ENCODE data around the gene VPS45.
A peak's percentile ranks its signal among the peaks of the same experiment; 100 is the strongest.

Gene VPS45

DNA sequence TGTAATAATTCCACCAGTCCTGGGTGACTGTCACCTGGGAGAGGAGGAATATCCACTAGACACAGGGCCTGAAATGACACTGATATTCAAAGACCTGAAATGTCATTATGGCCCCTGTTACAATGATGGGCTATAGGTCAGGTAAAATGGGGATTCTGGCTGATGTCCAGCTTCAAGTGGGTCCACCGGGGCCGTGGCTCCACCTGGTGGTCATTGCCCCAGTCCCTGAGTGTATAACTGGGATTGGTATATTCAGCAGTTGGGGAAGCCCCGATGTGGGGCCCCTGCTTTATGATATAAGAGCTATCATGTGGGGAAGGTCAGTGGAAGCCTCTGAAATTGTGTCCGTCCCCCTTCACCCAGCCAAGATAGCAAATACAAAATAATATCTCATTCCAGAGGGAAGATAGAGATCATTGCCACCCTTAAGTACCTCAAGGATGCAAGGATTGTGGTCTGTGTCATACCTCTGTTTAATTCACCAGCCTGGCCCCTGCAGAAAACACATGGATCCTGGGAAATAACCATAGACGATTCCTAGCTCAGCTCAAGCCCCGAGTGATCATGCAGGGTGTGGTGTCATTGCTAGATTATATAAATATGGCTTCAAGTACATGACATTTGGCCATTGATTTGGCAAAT lies 101.5 kb downstream of the VPS45 start:
- Histone ChIP-seq H3K9ac (ENCODE audit: insufficient read length) (no peak overlapping the region), H3K4me3 (no peak overlapping the region), H3K36me3 (ENCODE audit: insufficient read depth, low read length) (no peaks in the 10 kb centered on the region), H3K9me3 (ENCODE audit: low read depth, low read length) (no peaks in the 10 kb centered on the region), H3K27ac (no peak overlapping the region)
- TF ChIP-seq FOXP2 (optimal IDR thresholded peaks at IDR 0.05; ENCODE audit: control extremely low read depth, extremely low read length, insufficient read depth) = no peak
- no peak for TF ChIP-seq EZH2 (IDR thresholded peaks at IDR 0.05)
- no peak for TF ChIP-seq POLR2AphosphoS5 (IDR thresholded peaks at IDR 0.05; ENCODE audit: borderline replicate concordance, low read depth, low read length)
- no peak for DNase-seq (ENCODE audit: low read depth, low spot score)

DNA sequence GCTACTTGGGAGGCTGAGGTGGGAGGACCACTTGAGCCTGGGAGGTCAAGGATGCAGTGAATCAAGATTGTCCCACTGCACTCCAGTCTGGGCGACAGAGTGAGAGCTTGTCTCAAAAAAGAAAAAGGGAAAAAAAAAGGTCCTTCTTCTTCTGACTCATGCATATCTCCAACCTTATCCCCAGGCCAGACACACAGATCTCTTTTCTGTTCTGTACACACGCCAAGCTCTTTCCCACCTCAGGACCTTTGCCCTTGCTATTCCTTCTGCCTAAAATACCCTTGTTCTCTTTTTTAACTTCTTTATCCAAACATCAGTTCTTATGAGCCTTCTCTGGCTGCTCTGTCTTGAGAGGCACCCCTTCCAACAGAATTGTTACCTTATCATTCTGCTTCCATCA lies 104.2 kb downstream of the VPS45 start:
- no peak for DNase-seq (ENCODE audit: low read depth, low spot score)
- H3K9ac ChIP-seq (ENCODE audit: insufficient read length) = no peak overlapping the region
- no peaks in the 10 kb centered on the region for H3K36me3 ChIP-seq (ENCODE audit: insufficient read depth, low read length)
- no peak for TF ChIP-seq FOXP2 (optimal IDR thresholded peaks at IDR 0.05; ENCODE audit: control extremely low read depth, extremely low read length, insufficient read depth)
- TF ChIP-seq POLR2AphosphoS5 (IDR thresholded peaks at IDR 0.05; ENCODE audit: borderline replicate concordance, low read depth, low read length) = no peak
- no peak for TF ChIP-seq EZH2 (IDR thresholded peaks at IDR 0.05)
- H3K9me3 ChIP-seq (ENCODE audit: low read depth, low read length) = no peaks in the 10 kb centered on the region
- H3K27ac ChIP-seq = no peak overlapping the region
- H3K4me3 ChIP-seq = no peak overlapping the region

DNA sequence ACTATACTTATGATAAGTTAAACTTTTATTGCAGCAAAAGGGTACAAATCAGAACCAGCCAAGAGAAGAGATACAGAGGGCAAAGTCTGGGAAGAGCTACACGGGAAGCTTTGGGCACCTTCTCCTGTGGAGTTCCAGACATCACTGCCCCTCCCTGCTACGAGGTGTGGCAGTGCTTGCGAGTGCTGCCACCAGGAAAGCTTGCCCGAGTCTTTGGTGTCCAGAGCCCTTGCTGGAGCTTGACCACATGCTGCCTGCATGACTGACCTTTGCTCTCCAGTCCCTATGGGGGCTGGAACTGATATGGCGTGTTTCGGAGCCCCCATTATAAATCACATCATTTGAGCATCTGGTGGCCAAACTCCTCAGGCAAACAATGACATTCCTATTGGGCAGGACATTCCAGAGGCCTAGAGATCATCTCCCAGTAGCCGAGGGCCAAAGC lies 105.6 kb downstream of the VPS45 start:
- Histone ChIP-seq H3K9me3 (ENCODE audit: low read depth, low read length) (no peaks in the 10 kb centered on the region), H3K9ac (ENCODE audit: insufficient read length) (no peak overlapping the region), H3K27ac (no peak overlapping the region), H3K4me3 (no peak overlapping the region), H3K36me3 (ENCODE audit: insufficient read depth, low read length) (no peaks in the 10 kb centered on the region)
- TF ChIP-seq FOXP2 (optimal IDR thresholded peaks at IDR 0.05; ENCODE audit: control extremely low read depth, extremely low read length, insufficient read depth) (no peak), POLR2AphosphoS5 (IDR thresholded peaks at IDR 0.05; ENCODE audit: borderline replicate concordance, low read depth, low read length) (no peak), EZH2 (IDR thresholded peaks at IDR 0.05) (no peak)
- no peak for DNase-seq (ENCODE audit: low read depth, low spot score)

DNA sequence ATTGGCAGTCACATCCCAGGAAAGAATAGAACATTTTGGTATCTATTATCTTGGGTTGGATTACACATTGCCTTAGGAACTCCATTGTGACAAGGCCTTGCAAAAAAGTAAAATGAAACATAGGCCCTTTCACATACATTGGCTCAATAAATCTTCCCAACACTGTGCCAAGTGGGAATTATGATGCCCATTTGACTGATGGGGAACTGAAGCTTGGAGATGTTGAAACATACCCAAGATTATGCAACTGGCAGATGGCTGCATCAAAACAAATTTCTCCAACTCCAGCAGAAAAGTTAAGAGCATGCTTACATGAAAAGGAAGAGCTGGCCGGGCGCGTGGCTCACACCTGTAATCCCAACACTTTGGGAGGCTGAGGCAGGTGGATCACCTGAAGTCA lies 109.0 kb downstream of the VPS45 start:
- TF ChIP-seq POLR2AphosphoS5 (IDR thresholded peaks at IDR 0.05; ENCODE audit: borderline replicate concordance, low read depth, low read length) (no peak), EZH2 (IDR thresholded peaks at IDR 0.05) (no peak), FOXP2 (optimal IDR thresholded peaks at IDR 0.05; ENCODE audit: control extremely low read depth, extremely low read length, insufficient read depth) (no peak)
- Histone ChIP-seq H3K36me3 (ENCODE audit: insufficient read depth, low read length) (no peaks in the 10 kb centered on the region), H3K9ac (ENCODE audit: insufficient read length) (no peak overlapping the region), H3K4me3 (no peak overlapping the region), H3K27ac (no peak overlapping the region), H3K9me3 (ENCODE audit: low read depth, low read length) (no peaks in the 10 kb centered on the region)
- no peak for DNase-seq (ENCODE audit: low read depth, low spot score)

DNA sequence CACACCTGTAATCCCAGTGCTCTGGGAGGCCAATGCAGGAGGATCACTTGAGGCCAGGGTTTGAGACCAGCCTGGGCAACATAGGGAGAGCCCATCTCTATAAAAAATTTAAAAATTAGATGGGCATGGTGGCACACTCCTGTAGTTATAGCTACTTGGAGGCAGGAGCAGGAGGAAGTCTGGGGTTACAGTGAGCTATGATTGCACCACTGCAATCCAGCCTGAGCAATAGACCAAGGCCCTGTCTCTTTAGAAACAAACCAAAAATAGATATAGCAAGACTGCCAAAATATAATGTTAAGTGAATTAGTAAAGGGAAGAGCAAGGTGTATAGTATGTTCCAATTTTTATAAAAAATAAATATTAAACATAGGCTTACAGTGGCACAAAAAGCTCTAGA lies 111.0 kb downstream of the VPS45 start:
- Histone ChIP-seq H3K36me3 (ENCODE audit: insufficient read depth, low read length) (no peaks in the 10 kb centered on the region), H3K9ac (ENCODE audit: insufficient read length) (no peak overlapping the region), H3K27ac (no peak overlapping the region), H3K4me3 (no peak overlapping the region), H3K9me3 (ENCODE audit: low read depth, low read length) (no peaks in the 10 kb centered on the region)
- TF ChIP-seq POLR2AphosphoS5 (IDR thresholded peaks at IDR 0.05; ENCODE audit: borderline replicate concordance, low read depth, low read length) (no peak), FOXP2 (optimal IDR thresholded peaks at IDR 0.05; ENCODE audit: control extremely low read depth, extremely low read length, insufficient read depth) (no peak), EZH2 (IDR thresholded peaks at IDR 0.05) (no peak)
- DNase-seq (ENCODE audit: low read depth, low spot score) = no peak

DNA sequence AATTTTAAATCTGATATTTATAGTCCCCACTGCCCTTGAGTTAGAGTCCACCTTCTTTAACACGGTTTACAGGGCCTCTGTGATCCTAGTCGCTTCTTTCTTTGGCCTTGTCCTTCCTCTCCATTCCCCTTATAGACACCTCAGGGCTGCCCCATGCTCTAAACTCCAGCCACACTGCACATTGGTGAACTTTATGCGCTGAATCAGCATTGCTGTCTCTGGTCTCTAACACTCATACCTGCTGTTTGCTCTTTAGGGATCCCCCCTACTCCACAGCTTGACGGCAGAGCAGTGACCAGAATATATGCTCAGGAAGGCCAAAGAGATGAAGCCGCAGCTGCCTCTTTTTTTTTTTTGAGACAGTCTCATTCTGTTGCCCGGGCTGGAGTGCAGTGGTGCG lies 112.3 kb downstream of the VPS45 start:
- H3K4me3 ChIP-seq = no peak overlapping the region
- H3K27ac ChIP-seq = no peak overlapping the region
- H3K36me3 ChIP-seq (ENCODE audit: insufficient read depth, low read length) = no peaks in the 10 kb centered on the region
- TF ChIP-seq EZH2 (IDR thresholded peaks at IDR 0.05) (no peak), FOXP2 (optimal IDR thresholded peaks at IDR 0.05; ENCODE audit: control extremely low read depth, extremely low read length, insufficient read depth) (no peak), POLR2AphosphoS5 (IDR thresholded peaks at IDR 0.05; ENCODE audit: borderline replicate concordance, low read depth, low read length) (no peak)
- no peaks in the 10 kb centered on the region for H3K9me3 ChIP-seq (ENCODE audit: low read depth, low read length)
- no peak overlapping the region for H3K9ac ChIP-seq (ENCODE audit: insufficient read length)
- no peak for DNase-seq (ENCODE audit: low read depth, low spot score)

DNA sequence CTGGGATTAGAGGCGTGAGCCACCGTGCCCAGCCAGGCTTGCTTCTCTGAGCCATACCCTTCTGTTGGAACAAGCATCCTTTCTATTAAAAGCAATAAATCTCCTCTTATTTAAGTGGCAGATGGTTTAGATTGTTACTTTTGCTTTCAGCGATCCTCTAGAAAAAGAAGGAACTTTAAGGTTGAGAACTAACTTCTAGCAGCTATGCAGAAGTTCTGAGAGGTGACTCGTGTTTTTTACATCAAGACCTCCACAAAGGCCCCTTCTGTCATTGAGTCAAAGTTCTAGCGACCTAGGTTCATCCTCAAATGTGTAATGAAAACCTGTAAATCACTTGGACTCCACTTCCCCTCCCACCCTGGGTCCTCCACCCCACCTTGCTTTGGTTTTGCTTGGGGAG lies 112.9 kb downstream of the VPS45 start:
- no peak for DNase-seq (ENCODE audit: low read depth, low spot score)
- Histone ChIP-seq H3K9ac (ENCODE audit: insufficient read length) (no peak overlapping the region), H3K9me3 (ENCODE audit: low read depth, low read length) (no peaks in the 10 kb centered on the region), H3K4me3 (no peak overlapping the region), H3K27ac (no peak overlapping the region), H3K36me3 (ENCODE audit: insufficient read depth, low read length) (no peaks in the 10 kb centered on the region)
- TF ChIP-seq POLR2AphosphoS5 (IDR thresholded peaks at IDR 0.05; ENCODE audit: borderline replicate concordance, low read depth, low read length) (no peak), EZH2 (IDR thresholded peaks at IDR 0.05) (no peak), FOXP2 (optimal IDR thresholded peaks at IDR 0.05; ENCODE audit: control extremely low read depth, extremely low read length, insufficient read depth) (no peak)

DNA sequence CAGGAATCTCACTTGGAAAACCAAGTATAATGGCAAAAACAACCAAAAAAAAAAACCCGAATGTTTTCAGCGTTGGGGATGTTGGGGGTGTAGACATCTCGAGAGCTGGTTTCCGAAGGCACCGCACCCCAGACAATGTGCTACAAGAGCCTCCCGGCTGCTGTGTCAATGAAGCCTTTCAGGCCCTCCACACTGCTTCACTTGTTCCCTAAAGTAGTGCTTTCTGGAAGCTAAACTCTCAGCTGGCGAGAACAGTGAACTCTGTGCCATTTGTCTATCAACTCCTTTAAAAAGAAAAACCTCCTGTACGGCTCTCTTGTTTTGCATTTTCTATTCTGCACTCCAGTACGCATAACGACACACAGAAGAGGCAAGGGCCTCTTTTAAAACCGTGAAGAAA lies 114.7 kb downstream of the VPS45 start:
- H3K9ac ChIP-seq (ENCODE audit: insufficient read length) = peak overlapping the region; percentile 19
- H3K27ac ChIP-seq = 0 out of 2 replicates have a peak overlapping the region, but pooled peaks have one; percentile 38
- no peak overlapping the region for H3K4me3 ChIP-seq
- no peak for TF ChIP-seq EZH2 (IDR thresholded peaks at IDR 0.05)
- no peak for DNase-seq (ENCODE audit: low read depth, low spot score)
- H3K9me3 ChIP-seq (ENCODE audit: low read depth, low read length) = no peaks in the 10 kb centered on the region
- H3K36me3 ChIP-seq (ENCODE audit: insufficient read depth, low read length) = no peaks in the 10 kb centered on the region

DNA sequence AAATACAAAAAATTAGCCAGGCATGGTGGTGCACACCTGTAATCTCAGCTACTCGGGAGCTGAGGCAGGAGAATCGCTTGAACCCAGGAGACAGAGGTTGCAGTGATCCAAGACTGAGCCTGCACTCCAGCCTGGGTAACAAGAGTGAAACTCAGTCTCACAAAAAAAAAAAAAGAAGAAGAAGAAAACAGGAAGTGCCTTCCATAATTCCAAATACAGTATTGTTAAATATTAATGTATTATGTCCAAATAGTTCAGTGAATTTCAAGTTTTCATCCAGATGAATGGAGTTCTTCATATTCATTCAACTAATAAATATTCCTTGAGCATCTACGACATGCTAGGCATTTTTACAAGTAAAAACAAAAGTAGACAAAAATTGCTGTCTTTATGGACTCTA lies 115.5 kb downstream of the VPS45 start:
- H3K27ac ChIP-seq = no peak overlapping the region
- no peak overlapping the region for H3K9ac ChIP-seq (ENCODE audit: insufficient read length)
- TF ChIP-seq POLR2AphosphoS5 (IDR thresholded peaks at IDR 0.05; ENCODE audit: borderline replicate concordance, low read depth, low read length) (no peak), FOXP2 (optimal IDR thresholded peaks at IDR 0.05; ENCODE audit: control extremely low read depth, extremely low read length, insufficient read depth) (no peak), EZH2 (IDR thresholded peaks at IDR 0.05) (no peak)
- DNase-seq (ENCODE audit: low read depth, low spot score) = no peak
- no peaks in the 10 kb centered on the region for H3K9me3 ChIP-seq (ENCODE audit: low read depth, low read length)
- H3K4me3 ChIP-seq = no peak overlapping the region
- H3K36me3 ChIP-seq (ENCODE audit: insufficient read depth, low read length) = no peaks in the 10 kb centered on the region

Data from SK-N-MC (cell line).